Glutamatergic neuron (in vitro differentiated cells): ENCODE data around the gene MVB12B. TPM values are rescaled to one million over a fixed set of nuclear protein-coding genes. Genes with fewer than 3 reads are reported as not detected.

Source experiments
- DNase-seq: peaks from one replicate; pipeline ENCODE4 v3.0.0; 2022
- H3K27ac Mint-ChIP-seq: one replicate; pipeline ENCODE4 v1.8.0; 2020; ENCODE audit warnings: mild to moderate bottlenecking, mixed read lengths, inconsistent platforms; ENCODE audit not compliant: unreplicated experiment
- H3K27me3 Mint-ChIP-seq: one replicate; pipeline ENCODE4 v1.8.0; 2020; ENCODE audit warnings: mild to moderate bottlenecking, moderate library complexity, mixed read lengths, inconsistent platforms; ENCODE audit not compliant: unreplicated experiment
- H3K36me3 Mint-ChIP-seq: one replicate; pipeline ENCODE4 v1.8.0; 2020; ENCODE audit warnings: mild to moderate bottlenecking, mixed read lengths, inconsistent platforms; ENCODE audit not compliant: unreplicated experiment
- H3K4me1 Mint-ChIP-seq: one replicate; pipeline ENCODE4 v1.8.0; 2020; ENCODE audit warnings: mild to moderate bottlenecking, low read depth, mixed read lengths, inconsistent platforms; ENCODE audit not compliant: unreplicated experiment
- H3K4me3 Mint-ChIP-seq: one replicate; pipeline ENCODE4 v1.8.0; 2020; ENCODE audit warnings: mild to moderate bottlenecking, mixed read lengths, inconsistent platforms; ENCODE audit not compliant: unreplicated experiment
- H3K9me3 Mint-ChIP-seq: one replicate; pipeline ENCODE4 v1.8.0; 2020; ENCODE audit warnings: mild to moderate bottlenecking, moderate library complexity, mixed read lengths, inconsistent platforms; ENCODE audit not compliant: unreplicated experiment
- total RNA-seq: library from RNA; stranded (reverse); fragmentation: NEBNext Ultra II Directional; extraction: Animal tissue kit (Norgen Biotek cat#: 25700); gene quantifications from one replicate; pipeline ENCODE4 v1.2.1, GENCODE V29; 2021; ENCODE audit not compliant: unreplicated experiment
- TF ChIP-seq, protein P1 (sequence below): fragments of 200-600 bp; sonication (generic); IDR thresholded peaks from one replicate; pipeline ENCODE4 v1.5.0; 2021; ENCODE audit not compliant: partially characterized antibody, unreplicated experiment

MVB12B gene
- total RNA-seq, 1 donor from 2014 or later, result 41.1 TPM

DNA sequence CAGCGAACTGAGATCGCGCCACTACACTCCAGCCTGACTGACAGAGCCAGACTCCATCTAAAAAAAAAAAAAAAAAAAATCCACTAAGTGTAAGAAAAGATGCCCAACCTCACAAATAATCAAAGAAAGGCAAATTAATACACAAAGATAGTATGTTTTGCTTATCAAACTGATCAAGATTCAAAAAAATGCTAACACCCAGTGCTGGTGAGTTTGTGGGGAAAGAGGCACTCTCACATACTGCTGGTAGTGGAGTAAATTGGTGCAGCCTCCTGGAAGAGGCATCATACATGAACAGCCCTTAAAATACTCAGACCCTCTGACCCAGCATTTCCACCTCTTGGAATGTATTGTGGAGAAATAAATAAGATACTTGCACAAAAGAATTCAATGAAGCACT lies 216.9 kb downstream of the MVB12B start:
- H3K4me1 Mint-ChIP-seq, result no peaks in the 10 kb centered on the region
- H3K4me3 Mint-ChIP-seq, result no peak overlapping the region
- peaks cover 1% of the 10 kb centered on the region for H3K9me3 Mint-ChIP-seq
- TF ChIP-seq, protein P1, sequence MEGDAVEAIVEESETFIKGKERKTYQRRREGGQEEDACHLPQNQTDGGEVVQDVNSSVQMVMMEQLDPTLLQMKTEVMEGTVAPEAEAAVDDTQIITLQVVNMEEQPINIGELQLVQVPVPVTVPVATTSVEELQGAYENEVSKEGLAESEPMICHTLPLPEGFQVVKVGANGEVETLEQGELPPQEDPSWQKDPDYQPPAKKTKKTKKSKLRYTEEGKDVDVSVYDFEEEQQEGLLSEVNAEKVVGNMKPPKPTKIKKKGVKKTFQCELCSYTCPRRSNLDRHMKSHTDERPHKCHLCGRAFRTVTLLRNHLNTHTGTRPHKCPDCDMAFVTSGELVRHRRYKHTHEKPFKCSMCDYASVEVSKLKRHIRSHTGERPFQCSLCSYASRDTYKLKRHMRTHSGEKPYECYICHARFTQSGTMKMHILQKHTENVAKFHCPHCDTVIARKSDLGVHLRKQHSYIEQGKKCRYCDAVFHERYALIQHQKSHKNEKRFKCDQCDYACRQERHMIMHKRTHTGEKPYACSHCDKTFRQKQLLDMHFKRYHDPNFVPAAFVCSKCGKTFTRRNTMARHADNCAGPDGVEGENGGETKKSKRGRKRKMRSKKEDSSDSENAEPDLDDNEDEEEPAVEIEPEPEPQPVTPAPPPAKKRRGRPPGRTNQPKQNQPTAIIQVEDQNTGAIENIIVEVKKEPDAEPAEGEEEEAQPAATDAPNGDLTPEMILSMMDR, result no peak
- H3K36me3 Mint-ChIP-seq, result peaks cover 5% of the 10 kb centered on the region
- no peak overlapping the region for H3K27ac Mint-ChIP-seq
- no peaks in the 10 kb centered on the region for H3K27me3 Mint-ChIP-seq
- no peak for DNase-seq

DNA sequence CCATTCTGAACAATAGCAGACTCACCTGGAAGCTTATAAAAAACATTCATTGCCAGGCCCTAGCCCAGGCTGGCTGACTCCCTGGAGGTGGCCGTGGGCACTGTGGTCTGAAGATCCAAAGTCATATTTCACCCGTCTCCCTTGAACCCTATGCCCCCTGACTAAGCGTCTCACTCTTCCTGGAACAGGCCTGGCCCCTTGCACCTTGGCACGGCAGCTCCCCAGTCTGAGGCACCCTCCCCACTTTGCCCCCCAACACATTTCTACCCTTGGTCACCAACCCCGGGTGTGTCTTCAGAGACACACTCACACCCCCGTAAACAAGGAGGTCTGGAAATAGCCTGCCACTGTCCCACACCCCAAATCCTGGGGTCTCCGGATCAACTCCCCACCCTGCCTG lies 218.5 kb downstream of the MVB12B start:
- no peak for DNase-seq
- no peaks in the 10 kb centered on the region for H3K27me3 Mint-ChIP-seq
- TF ChIP-seq, protein P1, result no peak
- peaks cover 5% of the 10 kb centered on the region for H3K36me3 Mint-ChIP-seq
- H3K9me3 Mint-ChIP-seq, result peaks cover 1% of the 10 kb centered on the region
- H3K27ac Mint-ChIP-seq, result no peak overlapping the region
- no peak overlapping the region for H3K4me3 Mint-ChIP-seq
- no peaks in the 10 kb centered on the region for H3K4me1 Mint-ChIP-seq

DNA sequence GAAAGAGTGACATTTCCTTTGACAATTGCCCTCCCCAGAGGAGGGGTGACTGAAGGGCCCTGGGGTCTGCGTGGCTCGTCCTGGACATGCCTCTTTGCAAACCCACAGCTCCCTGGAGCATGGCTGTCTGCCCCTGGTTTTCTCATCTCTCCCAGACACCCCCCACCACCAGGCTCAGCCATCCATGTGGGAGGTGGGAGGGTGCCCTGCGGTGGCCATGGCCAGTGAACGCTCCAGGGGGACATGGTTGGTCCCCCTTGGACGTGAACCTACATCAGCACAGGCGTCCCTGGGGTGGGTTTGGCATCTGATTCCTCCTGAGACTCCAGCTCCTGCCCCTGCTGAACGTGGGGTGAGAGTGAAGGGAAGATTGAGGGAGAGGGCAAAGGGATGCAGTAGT lies 219.4 kb downstream of the MVB12B start:
- Mint-ChIP-seq H3K27ac (no peak overlapping the region), H3K36me3 (peaks cover 5% of the 10 kb centered on the region), H3K27me3 (no peaks in the 10 kb centered on the region), H3K4me3 (no peak overlapping the region), H3K9me3 (peaks cover 1% of the 10 kb centered on the region), H3K4me1 (no peaks in the 10 kb centered on the region)
- no peak for DNase-seq
- TF ChIP-seq, protein P1, result no peak

DNA sequence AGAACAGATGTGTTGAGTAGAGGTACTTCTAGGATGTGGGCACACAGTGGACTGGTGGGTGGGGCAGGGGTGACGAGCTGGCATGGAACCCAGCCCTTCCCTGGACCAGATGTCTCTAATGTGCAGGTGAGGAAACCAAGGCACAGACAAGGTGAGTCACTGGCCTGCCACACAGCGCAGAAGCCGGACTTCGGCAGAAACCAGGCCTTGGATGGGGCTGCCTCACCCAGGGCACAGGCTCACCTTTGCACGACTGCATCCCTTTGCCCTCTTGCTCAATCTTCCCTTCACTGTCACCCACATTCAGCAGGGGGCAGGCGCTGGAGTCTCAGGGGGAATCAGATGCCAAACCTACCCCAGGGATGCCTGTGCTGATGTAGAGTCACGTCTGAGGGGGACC lies 221.7 kb downstream of the MVB12B start:
- TF ChIP-seq, protein P1, result no peak
- Mint-ChIP-seq H3K27me3 (no peaks in the 10 kb centered on the region), H3K4me3 (no peak overlapping the region), H3K4me1 (no peaks in the 10 kb centered on the region), H3K9me3 (peaks cover 3% of the 10 kb centered on the region), H3K27ac (no peak overlapping the region), H3K36me3 (peaks cover 5% of the 10 kb centered on the region)
- DNase-seq, result no peak

DNA sequence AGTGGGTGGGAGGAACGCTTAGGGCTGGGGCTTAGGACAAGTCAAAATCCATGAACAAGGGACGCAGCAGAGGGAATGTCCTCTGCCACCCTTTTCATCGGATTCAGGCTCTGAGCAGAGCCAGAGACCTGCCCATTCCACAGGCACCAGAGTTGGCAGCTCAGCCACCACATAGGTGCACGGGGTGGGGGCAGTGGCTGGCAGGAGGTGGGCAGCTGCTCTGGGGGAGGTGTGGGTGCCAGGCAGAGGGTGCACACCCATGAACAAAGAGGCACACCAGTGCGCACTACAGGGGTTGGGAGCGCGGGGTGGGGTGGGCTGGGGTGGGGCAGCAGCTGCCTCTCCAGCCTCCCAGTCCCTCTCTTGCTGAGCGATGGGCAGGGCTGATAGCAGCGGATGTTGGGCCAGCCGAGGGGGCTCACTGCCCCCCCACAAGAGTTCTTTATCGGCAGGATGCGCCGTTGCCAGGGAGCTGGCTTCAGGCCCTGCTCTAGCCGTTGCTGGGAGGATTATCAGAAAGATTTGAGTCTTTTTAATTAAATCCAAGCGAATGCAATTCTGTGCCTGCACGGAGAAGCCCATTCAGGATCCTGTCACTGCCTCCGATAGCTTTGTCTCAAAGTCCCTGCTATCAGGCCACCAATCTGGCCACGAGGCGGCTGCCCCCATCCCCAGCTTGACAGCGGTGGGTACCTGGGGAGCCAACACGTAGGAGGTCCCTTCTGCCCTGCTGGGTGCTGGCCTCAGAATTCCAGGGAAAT lies 222.8 kb downstream of the MVB12B start:
- TF ChIP-seq, protein P1, result no peak
- Mint-ChIP-seq H3K27ac (no peak overlapping the region), H3K4me3 (no peak overlapping the region), H3K36me3 (peaks cover 5% of the 10 kb centered on the region), H3K9me3 (peaks cover 5% of the 10 kb centered on the region), H3K27me3 (no peaks in the 10 kb centered on the region), H3K4me1 (no peaks in the 10 kb centered on the region)
- DNase-seq, result no peak
